ENCODE data around the gene DNAJB8.

The DNAJB8 gene

GRCh38 chr3:128488991-128489673 is 22.4 kb upstream of the DNAJB8 start:
- TF ChIP-seq CTCF (IDR thresholded peaks at IDR 0.05; ENCODE audit: insufficient read depth, low read length, missing control alignments): no peak

GRCh38 chr3:128488636-128488990 is 21.9 kb upstream of the DNAJB8 start:
- POLR2A ChIA-PET: interaction anchor here (1.9 kb wide), 1 partner anchor 428 kb away, joined by 4 read pairs; no protein-coding TSS in a partner anchor
- CTCF ChIA-PET: interaction anchor here (1.2 to 4.5 kb wide), 6 partner anchors 9 to 318 kb away, joined by 3 to 30 read pairs (median 6); no protein-coding TSS in a partner anchor
- H3K4me3 ChIP-seq (ENCODE audit: low read depth, low read length): peak overlapping the region; percentile 82
- no peak for TF ChIP-seq CTCF (IDR thresholded peaks at IDR 0.05; ENCODE audit: insufficient read depth, low read length, missing control alignments)
- DNase-seq (ENCODE audit: low read depth, low spot score): no peak

More at GRCh38 chr3:128488991-128489673, 22.4 kb upstream of the DNAJB8 start:
- ChIA-PET CTCF (interaction anchor here (0.9 to 4.5 kb wide), 10 partner anchors 8 to 394 kb away, joined by 3 to 30 read pairs (median 6); no protein-coding TSS in a partner anchor), POLR2A (no interaction called here)
- peak overlapping the region; percentile 82 for H3K4me3 ChIP-seq (ENCODE audit: low read depth, low read length)
- no peak for DNase-seq (ENCODE audit: low read depth, low spot score)

GRCh38 chr3:128487813-128488635 is 21.3 kb upstream of the DNAJB8 start:
- ChIA-PET POLR2A (interaction anchor here (1.0 to 1.9 kb wide), 2 partner anchors 9 to 427 kb away, joined by 4 read pairs; no protein-coding TSS in a partner anchor), CTCF (interaction anchor here (0.8 to 4.5 kb wide), 5 partner anchors 10 to 121 kb away, joined by 3 to 30 read pairs (median 7); no protein-coding TSS in a partner anchor)
- peak; percentile 55 for DNase-seq (ENCODE audit: low read depth, low spot score)
- TF ChIP-seq CTCF (IDR thresholded peaks at IDR 0.05; ENCODE audit: insufficient read depth, low read length, missing control alignments): no peak
- peak overlapping the region; percentile 82 for H3K4me3 ChIP-seq (ENCODE audit: low read depth, low read length)

- H3K4me3 ChIP-seq (ENCODE audit: low read depth, low read length): peak overlapping the region; percentile 82
- TF ChIP-seq CTCF (IDR thresholded peaks at IDR 0.05; ENCODE audit: insufficient read depth, low read length, missing control alignments): no peak
- ChIA-PET POLR2A (interaction anchor here (1.0 to 1.9 kb wide), 2 partner anchors 10 to 427 kb away, joined by 4 read pairs; no protein-coding TSS in a partner anchor), CTCF (interaction anchor here (0.8 to 4.5 kb wide), 3 partner anchors 12 to 97 kb away, joined by 3 to 30 read pairs (median 3); no protein-coding TSS in a partner anchor)
- DNase-seq (ENCODE audit: low read depth, low spot score): no peak
These were observed 20.8 kb upstream of the DNAJB8 start for GRCh38 chr3:128487538-128487812.

- POLR2A ChIA-PET: interaction anchor here (1.0 to 1.9 kb wide), 2 partner anchors 11 to 426 kb away, joined by 4 read pairs; no protein-coding TSS in a partner anchor
- no peak for DNase-seq (ENCODE audit: low read depth, low spot score)
These were observed 20.2 kb upstream of the DNAJB8 start for GRCh38 chr3:128486681-128487537.

More at GRCh38 chr3:128486681-128487537, 20.2 kb upstream of the DNAJB8 start:
- H3K4me3 ChIP-seq (ENCODE audit: low read depth, low read length): peak overlapping the region; percentile 82
- TF ChIP-seq CTCF (IDR thresholded peaks at IDR 0.05; ENCODE audit: insufficient read depth, low read length, missing control alignments): no peak
- CTCF ChIA-PET: interaction anchor here (0.8 to 1.6 kb wide), 4 partner anchors 8 to 121 kb away, joined by 3 to 9 read pairs (median 6); no protein-coding TSS in a partner anchor

Measured in AG04449 (cell line).